GM11168 (cell line): ENCODE data around the gene COL28A1.
"Not testable (repeated sequence)": the region's sequence is repeated elsewhere in the genome, so short reads cannot be mapped to it uniquely, and the experiment has no call there.

Source experiments
- in situ Hi-C: fragments of 300-500 bp; cut with MboI; formaldehyde crosslinking; loops from one replicate; pipeline ENCODE4 v1.12.0; 2022; ENCODE audit warnings: low sequenced_read_pairs; ENCODE audit not compliant: unreplicated experiment

COL28A1 gene

DNA sequence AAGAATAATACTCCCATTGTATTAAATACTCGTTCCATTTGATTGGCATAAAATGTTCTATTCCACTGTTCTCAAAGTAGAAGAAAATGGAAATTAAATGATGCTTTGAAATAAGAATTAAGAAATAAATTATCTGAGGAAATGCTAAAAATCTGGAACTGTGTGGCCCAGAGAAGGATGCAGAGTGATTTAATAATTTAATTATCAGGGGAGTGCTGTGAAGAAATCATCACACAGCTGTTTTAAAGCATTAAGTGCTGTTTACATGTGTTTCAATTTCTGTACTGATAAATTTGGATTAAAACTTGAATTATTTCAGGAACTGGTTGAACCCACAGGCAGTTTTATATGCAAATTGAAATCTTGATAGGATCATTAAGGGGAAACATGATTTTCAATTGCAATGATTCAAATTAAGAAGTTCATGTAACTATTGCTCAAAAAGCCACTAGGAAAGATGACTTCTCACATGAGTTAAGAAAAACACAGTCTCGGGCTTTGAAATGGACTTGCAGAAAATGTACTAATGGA, 56.3 kb downstream of the COL28A1 start:
- in situ Hi-C loops: no loop called here

DNA sequence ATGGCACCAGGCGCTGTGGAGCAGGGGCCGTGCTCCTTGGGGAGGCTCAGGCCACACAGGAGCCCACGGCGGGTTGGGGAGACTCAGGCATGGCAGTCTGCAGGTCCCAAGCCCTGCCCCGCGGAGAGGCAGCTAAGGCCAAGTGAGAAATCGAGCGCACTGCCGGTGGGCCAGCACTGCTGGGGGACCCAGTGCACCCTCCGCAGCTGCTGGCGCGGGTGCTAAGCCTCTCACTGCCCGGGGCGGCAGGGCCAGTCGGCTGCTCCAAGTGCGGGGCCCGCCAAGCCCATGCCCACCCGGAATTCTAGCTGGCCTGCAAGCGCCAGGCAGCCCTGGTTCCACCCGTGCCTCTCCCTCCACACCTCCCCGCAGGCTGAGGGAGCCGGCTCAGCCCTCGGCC, 57.1 kb downstream of the COL28A1 start:
- in situ Hi-C loops: no loop called here

DNA sequence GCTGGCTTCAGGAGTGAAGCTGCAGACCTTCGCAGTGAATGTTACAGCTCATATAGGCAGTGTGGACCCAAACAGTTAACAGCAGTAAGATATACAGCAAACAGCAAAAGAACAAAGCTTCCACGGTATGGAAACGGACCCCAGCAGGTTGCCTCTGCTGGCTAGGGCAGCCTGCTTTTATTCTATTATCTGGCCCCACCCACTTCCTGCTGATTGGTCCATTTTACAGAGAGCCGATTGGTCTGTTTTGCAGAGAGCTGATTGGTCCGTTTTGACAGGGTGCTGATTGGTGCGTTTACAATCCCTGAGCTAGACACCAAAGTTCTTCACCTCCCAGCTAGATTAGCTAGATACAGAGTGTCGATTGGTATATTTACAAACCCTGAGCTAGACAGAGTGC, 58.0 kb downstream of the COL28A1 start:
- in situ Hi-C loops: not testable (repeated sequence)

DNA sequence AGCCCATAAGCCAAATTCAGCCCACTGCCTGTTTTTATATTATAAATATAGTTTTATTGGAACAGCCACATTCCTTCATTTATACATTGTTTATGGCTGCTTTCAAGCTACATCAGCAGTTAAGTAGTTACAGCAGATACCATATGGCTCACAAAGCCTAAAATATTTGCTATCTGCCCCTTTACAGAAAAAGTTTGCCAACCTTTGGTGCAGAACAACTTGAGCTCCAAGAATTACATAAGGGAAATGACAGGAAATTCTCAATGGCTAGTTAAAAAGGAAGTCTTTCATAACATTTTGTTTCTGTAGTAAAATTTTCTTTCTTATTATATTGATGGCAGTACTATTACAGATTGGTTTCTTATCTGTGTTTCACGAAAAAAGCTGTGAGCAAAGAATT, 59.3 kb downstream of the COL28A1 start:
- in situ Hi-C loops: no loop called here

DNA sequence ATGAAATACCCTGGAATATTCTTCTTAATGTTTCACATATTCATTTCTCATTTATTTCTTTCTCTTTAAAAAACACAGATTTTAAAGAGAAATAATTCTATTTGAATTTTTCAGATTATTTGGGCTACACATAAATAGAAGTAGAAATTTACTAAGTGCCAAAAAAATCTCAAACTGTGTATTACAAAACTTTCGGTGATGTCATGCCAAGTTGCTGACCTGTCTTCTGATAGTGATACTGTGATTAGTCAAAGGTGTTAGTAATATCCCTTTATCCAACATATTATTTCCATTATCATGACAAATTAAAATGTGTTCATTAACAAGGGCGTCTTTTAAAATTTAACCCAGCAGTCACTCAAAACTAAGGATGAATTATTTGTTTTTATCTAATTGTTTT, 60.1 kb downstream of the COL28A1 start:
- in situ Hi-C loops: no loop called here

DNA sequence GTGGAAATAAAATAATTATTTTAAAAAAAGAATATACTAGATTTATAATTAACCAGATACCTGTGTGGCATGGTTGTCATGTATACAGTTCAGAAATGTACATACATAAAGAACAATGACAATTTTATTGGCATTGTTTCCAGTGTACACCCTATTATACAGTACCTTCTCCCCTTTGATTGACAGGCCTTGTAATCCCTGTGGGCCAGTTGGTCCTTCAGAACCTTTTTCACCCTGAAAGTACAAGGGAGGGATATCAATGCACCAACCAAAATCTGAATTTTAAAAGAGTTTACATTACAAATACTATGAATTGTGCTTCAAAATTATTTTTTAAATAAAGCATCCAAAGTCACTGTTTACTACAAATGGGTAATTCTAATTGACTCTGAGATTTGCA, 61.2 kb downstream of the COL28A1 start:
- in situ Hi-C loops: no loop called here

DNA sequence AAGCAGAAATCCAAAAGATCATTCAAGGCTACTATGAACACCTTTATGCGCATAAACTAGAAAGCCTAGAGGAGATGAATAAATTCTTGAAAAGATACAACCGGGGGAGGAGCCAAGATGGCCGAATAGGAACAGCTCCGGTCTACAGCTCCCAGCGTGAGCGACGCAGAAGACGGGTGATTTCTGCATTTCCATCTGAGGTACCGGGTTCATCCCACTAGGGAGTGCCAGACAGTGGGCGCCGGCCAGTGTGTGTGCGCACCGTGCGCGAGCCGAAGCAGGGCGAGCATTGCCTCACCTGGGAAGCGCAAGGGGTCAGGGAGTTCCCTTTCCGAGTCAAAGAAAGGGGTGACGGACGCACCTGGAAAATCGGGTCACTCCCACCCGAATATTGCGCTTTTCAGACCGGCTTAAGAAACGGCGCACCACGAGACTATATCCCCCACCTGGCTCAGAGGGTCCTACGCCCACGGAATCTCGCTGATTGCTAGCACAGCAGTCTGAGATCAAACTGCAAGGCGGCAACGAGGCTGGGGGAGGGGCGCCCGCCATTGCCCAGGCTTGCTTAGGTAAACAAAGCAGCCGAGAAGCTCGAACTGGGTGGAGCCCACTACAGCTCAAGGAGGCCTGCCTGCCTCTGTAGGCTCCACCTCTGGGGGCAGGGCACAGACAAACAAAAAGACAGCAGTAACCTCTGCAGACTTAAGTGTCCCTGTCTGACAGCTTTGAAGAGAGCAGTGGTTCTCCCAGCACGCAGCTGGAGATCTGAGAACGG, 70.5 kb downstream of the COL28A1 start:
- in situ Hi-C loops: not testable (repeated sequence)

DNA sequence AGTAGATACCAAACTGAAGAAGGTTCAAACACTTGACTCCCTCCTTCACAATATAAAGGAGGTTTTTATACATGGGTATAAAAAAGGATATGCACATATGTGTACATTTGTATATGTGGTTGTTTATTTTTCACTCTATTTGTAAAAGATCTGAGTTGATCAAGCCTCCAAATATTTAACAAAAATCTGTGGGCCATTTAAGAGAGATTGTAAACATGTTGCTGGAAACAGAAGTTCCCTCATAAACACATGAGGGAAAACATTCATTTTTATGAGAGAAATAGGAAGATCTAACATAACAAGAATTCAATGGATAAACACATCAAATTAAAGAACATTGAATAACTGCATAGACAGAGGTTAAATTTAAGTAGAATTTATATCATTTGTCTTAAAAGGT, 81.7 kb downstream of the COL28A1 start:
- in situ Hi-C loops: no loop called here

DNA sequence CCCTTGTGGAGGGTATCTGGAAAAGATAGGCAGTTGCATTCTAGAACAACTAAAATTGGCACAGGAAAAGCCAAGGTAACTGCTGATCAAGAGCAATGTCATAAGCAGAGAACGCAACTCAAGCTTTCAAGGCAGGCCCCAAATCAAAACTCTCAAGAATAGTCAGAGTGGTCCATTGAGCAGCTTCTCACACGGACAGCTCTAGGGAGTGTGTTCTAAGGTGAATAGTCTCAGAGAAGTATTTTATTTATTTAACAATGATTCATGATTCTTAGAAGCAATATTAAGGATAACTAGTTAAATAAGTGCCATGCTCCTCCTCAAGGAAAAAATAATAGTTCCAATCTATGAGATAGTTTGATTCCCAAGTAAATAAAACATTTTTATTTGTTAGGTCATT, 83.0 kb downstream of the COL28A1 start:
- in situ Hi-C loops: no loop called here

DNA sequence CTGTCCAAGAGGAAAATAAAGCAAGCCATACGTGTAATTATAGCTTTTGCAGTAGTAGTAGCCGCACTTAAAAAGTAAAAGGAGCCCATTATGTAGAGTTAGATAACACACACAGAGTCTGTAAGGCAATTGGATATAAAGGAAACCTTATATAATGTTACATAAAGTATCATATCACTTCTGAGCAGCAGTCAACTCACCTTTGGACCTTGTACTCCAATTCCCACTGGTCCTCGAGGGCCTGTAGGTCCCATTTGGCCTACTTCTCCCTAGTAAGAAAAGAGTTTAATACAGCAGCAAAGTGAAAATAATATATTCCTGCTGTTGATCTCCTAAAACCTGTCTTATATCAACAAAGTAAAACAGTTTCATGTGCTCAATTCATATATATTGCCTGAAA, 83.6 kb downstream of the COL28A1 start:
- in situ Hi-C loops: no loop called here

DNA sequence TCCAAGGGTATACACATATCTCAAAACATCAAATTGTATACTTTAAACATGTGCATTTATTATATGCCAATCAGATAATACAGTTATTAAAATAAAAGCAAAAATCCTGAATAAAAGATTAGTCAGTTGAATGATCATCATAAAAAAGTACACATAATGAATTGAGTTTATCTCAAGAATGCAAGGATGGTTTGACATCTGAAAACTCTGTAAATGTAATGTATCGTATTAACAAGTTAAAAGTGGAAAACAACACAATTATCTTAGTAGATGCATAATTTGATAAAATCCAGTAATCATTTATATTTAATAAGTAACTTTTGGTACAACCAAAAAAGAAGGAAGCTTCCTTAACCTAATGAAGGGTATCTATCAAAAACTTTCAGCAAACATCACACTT, 86.6 kb downstream of the COL28A1 start:
- in situ Hi-C loops: no loop called here

DNA sequence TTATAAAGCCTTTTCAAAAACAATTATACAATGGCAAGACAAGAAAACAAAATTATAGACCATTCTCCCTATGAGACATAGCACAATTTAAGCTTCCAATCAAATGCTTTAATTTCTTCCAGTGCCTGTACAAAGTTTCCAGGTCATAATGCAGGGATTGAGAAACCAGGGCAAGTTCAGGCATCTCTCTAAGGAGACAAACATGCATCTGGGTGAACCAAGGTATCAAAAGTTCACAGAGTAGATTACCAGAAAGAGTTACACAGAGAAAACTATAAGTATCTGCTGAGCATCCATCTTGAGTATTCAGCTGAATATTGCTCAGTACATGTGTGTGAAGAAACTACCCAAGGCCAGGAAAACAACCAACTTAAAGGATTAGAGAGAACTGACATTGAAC, 89.1 kb downstream of the COL28A1 start:
- in situ Hi-C loops: no loop called here

DNA sequence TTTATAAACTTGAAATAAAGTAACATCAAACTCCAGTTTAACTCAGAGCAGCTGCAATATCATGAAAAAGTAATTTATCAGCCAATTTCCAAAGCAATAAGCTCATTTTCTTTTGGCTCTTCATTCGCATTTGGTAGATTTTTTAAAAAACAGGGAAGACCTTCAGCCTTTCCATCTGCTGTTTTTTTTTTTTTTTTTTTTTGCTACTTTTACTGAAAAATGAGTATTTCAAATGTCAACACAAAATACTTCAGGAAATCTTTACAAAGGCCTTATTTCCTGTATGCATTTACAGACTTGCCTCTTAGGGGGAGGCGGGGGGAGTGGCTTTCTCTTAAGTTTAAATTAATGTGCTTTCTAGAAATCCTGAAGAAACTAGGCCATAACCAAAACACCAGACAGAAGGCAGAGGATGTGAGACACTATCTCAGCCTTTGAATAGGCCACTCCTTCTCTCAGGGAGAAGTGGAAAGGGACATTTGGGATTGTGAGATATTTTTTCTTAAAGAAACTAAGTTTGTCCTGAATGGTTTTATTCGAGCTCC, 91.8 kb downstream of the COL28A1 start:
- in situ Hi-C loops: no loop called here

DNA sequence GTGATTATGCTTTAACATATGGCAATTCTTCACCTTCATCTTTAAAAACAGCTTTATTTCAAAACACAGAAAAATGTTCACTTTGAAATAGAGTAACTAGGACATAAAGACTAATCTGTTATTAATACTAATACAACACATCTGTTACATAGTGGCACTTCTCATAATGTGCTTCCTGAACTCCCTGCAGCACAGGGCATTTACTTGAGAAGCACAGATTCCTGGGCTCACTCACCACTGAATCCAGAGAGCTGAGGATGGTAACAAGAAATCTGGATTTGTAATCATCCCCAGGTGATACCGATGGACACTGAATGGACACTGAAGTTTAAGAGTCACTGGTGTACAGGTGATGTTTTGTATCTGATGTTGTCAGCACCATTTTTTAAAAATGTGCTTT, 96.1 kb downstream of the COL28A1 start:
- in situ Hi-C loops: no loop called here

DNA sequence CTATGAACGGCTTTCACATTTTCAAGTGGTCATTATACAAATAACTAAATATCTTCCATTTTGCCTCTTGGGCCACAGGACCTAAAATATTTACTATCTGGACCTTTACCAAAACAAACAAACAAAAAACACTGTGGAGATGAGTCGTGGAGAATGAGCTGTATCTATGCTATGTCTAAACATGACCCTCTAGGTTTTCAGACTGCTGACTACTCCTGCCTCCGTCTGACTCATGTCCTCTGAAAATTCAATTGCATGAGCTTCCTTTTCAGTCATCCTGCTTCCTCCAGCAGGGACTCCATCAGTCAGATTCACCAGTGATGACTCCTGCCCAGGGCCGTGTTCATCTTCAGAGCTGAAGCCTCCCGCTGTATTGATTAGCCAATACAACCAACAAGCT, 96.8 kb downstream of the COL28A1 start:
- in situ Hi-C loops: no loop called here

DNA sequence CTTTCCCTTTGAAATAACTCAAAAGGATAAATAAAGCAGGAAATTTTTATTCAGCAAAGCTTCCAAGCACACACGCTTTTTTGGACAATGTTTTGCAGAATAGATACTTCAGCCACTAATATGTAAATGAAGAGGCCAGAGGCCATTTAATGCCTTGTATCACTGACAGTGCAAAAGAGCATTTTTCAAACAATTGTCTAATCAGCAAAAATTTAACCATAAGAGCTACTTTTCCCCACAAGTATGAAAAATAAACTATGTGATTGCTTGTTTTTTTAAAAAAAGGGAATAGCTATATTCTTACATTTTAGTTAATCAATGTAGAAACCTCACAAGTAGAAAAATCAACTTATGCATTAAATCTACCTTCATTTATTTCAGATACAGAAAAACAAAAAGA, 99.7 kb downstream of the COL28A1 start:
- in situ Hi-C loops: no loop called here

DNA sequence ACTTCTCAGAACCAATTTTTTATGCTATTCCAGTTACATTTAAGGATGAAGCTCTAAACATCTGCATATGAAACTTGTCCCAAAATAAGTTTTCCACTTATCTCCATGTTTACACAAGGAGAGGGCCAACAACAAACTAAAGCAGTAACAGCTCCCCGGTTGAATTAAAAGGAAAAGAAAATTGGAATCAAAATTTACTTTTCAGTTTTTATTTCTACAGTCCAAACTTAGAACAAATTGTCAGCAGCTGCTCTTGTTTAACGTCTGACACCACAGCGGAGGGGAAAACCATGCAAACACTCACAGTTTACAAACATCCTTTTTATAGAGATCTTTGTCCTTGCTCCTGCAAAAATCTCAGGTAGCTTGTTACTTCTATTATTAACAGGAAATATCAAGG, 101.3 kb downstream of the COL28A1 start:
- in situ Hi-C loops: no loop called here

DNA sequence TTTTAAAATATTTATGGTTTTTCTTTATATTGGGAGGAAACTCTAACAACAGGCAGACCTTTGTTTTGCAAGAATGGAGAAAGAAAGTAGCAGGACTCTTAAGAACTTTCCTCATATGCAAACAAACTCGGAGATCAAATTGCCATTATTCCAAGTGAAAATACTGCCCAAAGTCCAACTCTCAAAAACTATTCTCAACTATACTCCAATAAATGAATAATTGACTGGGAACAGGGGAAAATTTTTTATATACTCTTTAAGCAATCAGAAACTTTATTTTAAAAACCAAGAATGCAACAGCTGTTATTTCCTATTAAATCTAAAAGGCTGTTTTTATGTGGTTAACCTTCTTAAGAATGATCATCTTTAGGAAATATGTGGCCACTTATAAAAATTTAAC, 101.9 kb downstream of the COL28A1 start:
- in situ Hi-C loops: no loop called here

DNA sequence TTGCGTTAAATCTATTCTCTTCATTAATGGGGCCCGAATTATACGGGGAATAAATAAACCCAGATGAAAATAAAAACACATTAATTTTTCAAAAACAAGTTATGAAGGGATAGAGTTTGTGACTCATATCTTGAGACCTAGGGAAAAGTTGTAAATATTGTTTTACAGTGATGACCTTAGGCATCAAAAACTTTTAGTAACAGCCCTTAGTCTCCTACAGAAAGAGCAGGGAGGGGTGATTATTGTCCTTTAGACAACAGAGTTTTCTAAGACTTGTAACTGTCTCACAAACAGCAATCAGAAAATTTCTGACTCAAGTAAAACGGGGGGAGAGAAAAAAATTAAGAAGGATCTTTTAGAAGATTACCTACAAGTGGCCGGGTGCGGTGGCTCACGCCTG, 102.7 kb downstream of the COL28A1 start:
- in situ Hi-C loops: no loop called here

DNA sequence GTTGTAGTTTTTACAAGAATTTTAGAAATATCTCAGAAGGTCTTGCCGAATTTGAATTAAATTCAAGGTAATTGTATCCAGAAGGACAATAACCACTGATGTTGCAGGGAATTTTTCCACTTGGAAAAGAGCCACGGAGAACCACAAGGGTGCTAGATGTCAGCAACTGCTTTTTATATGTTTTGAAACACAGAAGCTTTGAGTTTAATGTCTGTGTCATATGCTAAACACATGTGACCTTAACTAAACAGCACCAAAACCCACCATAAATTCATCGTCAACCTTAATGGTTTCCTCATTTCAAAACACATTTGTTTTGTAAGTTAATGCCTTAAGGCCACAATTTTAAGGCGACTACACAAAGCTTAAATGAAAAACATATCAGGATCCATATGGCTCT, 106.9 kb downstream of the COL28A1 start:
- in situ Hi-C loops: no loop called here

DNA sequence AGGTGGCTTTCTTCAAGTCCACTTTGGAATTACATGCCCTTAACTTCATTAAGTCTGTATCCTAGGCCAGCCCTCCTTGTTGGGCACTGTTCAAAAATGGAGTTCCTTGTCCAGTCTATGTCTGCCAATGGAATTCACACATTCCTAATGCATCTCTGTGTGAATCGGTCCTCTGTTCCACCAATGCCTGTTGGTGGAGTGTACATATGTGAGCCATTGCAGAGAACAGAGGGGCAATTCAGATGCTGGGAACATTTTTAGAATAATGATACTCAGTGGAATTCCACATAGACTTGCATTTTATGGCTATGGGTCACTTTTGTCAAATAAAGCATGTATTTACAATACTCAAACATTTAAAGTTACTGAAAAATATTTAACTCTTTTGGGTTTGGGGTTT, 108.3 kb downstream of the COL28A1 start:
- in situ Hi-C loops: no loop called here

DNA sequence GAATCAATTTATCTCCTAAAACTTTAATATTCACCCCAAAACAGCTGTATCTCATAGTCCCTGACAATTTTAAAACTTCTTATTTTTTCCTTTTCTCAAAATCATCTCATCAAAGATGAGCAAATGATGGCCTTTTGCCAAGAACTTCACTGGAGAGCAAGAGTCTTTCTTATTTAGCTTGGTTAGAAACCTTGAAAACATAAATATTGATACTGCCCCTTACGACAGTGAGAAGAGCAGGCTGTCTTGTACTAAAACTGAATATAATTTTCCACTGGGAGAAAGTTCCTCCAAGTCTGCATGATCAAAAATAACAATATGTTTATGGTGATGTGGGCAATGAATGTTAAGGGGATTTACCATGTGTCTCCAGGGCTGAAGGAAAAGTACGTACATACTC, 109.0 kb downstream of the COL28A1 start:
- in situ Hi-C loops: no loop called here
